HG03025 (cell line): ENCODE results near the gene ETFB.
"Not testable (repeated sequence)": the region's sequence is repeated elsewhere in the genome, so short reads cannot be mapped to it uniquely, and the experiment has no call there.

ENCODE experiments used
- ATAC-seq: cut with Tn5 transposase; IDR thresholded peaks from one replicate; pipeline ENCODE4 v1.9.1; 2021; ENCODE audit warnings: mild to moderate bottlenecking, moderate library complexity; ENCODE audit not compliant: unreplicated experiment, low FRiP score

Gene ETFB

GRCh38 chr19:51365965-51366388 lies at the start of gene ETFB:
Gene ETFB (minus strand): TSS chr19:51366388. CDS start chr19:51366326, 62 bp downstream.
- no peak for ATAC-seq

- ATAC-seq: no peak
These were observed 49.0 kb upstream of the ETFB start for GRCh38 chr19:51415187-51415586.

- ATAC-seq: no peak
These were observed 45.0 kb upstream of the ETFB start for GRCh38 chr19:51410950-51411748.

GRCh38 chr19:51407511-51408131 lies 41.4 kb upstream of the ETFB start:
- no peak for ATAC-seq

GRCh38 chr19:51402117-51402516 lies 35.9 kb upstream of the ETFB start:
- ATAC-seq: no peak

- not testable (repeated sequence) for ATAC-seq
These were observed 33.7 kb upstream of the ETFB start for GRCh38 chr19:51399936-51400335.

- ATAC-seq: no peak
These were observed 33.0 kb upstream of the ETFB start for GRCh38 chr19:51399231-51399630.

GRCh38 chr19:51398096-51398704 lies 32.0 kb upstream of the ETFB start:
- ATAC-seq: no peak

- ATAC-seq: not testable (repeated sequence)
These were observed 31.3 kb upstream of the ETFB start for GRCh38 chr19:51397453-51397852.

- ATAC-seq: no peak
These were observed 30.0 kb upstream of the ETFB start for GRCh38 chr19:51396175-51396574.

GRCh38 chr19:51394050-51394836 lies 28.1 kb upstream of the ETFB start:
- ATAC-seq: peak; percentile 82

GRCh38 chr19:51392701-51393100 lies 26.5 kb upstream of the ETFB start:
- ATAC-seq: no peak

- no peak for ATAC-seq
These were observed 25.0 kb upstream of the ETFB start for GRCh38 chr19:51391073-51391611.

- ATAC-seq: no peak
These were observed 23.0 kb upstream of the ETFB start for GRCh38 chr19:51389143-51389542.

- no peak for ATAC-seq
These were observed 21.8 kb upstream of the ETFB start, which contains the start of gene LIM2 for GRCh38 chr19:51387924-51388389. Gene LIM2 (minus strand): TSS chr19:51387974. CDS start chr19:51387443, 531 bp downstream.

- ATAC-seq: no peak
These were observed 20.8 kb upstream of the ETFB start for GRCh38 chr19:51386882-51387520.

GRCh38 chr19:51382004-51382403 lies 15.8 kb upstream of the ETFB start:
- ATAC-seq: no peak

GRCh38 chr19:51380379-51380778 lies 14.2 kb upstream of the ETFB start:
- no peak for ATAC-seq

- ATAC-seq: no peak
These were observed 11.2 kb upstream of the ETFB start for GRCh38 chr19:51377422-51377821.
